CMK (cell line): ENCODE results near the gene SNUPN.
A peak's percentile ranks its signal among the peaks of the same experiment; 100 is the strongest.
"Not testable (repeated sequence)": the region's sequence is repeated elsewhere in the genome, so short reads cannot be mapped to it uniquely, and the experiment has no call there.

Experiments
- DNase-seq: peaks from one replicate; pipeline ENCODE4 v3.0.0-alpha.2; 2010; ENCODE audit warnings: low read depth

The SNUPN gene

DNA sequence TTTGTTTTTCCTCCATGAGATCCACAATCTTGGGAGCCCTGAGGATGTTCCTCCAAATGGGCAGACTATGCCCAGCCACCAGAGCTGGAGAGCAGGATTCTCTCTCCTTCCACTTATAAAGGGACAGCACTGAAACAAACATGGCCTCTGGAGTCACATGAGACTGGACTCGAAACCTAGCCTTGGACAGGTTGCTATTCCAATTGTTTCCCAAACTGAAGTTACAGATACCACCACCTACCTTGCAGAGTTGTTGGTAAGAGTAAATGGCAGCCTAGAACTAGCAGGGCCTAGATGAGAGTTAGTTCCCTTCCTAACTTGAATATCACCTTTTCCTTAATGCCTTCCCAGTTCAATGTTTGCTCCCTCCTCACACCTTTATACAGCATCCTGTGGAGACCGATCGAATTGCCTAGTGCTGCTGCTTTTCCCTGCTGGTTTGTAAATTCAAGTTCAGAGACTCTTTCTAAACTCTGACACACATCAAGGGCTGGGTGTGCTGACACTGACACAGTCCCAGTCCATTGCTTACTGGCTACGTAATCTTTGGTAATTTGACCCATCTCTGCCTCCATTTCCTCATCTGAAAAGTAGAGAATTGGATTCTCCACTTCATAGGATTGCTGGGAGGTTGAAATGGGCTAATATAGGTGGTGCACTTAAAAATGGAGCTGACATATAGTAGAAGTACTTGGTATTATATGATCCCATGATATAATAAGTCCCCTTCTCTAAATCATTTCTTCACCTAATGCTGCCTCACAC lies 11.9 kb upstream of the SNUPN start:
- no peak for DNase-seq

DNA sequence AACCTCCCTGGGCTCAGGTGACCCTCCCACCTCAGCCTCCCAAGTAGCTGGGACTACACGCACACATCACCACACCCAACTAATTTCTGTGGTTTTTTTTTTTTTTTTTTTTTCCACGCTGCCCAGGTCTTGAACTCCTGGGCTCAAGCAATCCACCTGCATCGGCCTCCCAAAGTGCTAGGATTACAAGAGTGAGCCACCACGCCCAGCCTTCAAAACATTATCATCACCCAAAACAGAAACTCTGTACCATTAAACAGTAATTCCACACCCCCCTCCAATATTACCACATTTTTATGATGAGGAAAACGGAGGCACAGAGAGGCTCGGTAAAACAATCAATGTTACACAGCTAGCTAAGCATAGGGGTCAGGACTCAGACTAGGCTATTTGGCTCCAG lies 10.5 kb upstream of the SNUPN start:
- DNase-seq: no peak

DNA sequence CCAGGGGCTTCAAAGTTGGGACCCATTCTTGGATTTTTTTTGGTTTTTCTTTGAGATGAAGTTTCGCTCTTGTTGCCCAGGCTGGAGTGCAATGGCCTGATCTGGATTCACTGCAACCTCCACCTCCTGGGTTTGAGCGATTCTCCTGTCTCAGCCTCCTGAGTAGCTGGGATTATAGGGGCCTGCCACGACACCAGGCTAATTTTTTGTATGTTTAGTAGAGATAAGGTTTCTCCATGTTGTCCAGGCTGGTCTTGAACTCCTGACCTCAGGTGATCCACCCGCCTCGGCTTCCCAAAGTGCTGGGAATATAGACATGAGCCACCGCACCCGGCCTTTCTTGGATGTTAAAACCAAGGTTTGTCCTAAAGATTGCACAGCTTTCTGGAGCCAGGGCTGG lies 8.4 kb upstream of the SNUPN start:
- DNase-seq: not testable (repeated sequence)

DNA sequence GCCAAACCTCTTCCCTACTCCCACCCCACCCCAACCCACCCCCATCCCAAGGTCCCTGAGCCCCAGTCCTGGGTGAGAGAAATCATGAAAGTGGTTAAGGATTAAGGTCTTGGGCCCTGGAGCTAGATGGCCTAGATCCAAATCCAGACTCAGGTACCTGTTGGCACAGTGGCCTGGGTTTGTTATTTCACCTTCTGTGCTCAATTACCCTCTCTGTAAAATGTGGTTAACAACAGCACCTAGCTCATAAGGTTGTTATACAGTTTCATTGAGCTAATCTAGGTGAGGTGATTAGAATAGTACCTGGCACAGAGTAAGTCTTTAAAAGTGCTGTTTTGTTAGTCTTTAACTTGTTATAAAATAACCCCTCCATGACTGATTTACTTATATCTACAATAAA lies 6.4 kb upstream of the SNUPN start:
- no peak for DNase-seq

DNA sequence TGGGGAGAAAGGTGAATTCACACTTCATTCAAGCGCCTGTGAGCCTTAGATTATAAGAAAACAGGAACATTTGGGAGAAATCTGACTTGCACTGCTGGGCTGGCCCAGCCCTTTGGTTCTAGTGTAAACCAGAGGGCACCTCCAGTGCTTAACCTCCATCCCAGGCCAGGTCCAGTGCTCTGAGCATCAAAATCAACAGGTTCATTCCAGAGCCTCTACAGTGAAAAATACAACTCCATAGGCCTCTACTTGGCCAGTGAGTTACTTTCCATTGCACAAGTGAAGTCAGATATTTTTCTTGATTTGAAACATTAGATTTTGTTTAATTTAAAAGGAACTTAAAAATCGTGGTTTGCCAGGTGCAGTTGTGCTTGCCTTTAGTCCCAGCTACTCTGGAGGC lies 3.0 kb downstream of the SNUPN start:
- DNase-seq: no peak

DNA sequence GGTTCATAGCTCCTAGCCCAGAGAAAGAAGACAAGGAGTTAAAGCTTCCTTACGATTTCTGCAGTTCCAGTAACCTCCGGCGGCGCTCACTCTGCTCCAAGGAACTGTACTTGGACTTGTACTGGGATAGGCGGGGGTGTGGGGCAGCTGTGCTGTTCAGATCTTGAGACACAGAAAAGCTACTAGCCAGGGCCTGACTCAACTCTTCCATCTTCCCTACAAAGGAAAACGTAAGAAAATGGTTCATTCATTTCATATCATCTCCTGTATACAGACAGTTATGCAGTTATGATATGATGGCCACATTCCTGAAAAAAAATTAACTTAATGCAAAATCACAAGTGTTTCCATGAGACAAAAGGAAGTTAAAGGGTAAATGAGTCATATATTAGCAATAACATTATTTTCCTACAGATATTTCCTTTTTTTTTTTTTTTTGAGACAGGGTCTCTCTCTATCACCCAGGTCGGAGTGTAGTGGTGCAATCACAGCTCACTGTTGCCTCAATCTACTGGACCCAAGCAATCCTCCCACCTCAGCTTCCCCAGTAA lies 4.6 kb downstream of the SNUPN start:
- DNase-seq: no peak

DNA sequence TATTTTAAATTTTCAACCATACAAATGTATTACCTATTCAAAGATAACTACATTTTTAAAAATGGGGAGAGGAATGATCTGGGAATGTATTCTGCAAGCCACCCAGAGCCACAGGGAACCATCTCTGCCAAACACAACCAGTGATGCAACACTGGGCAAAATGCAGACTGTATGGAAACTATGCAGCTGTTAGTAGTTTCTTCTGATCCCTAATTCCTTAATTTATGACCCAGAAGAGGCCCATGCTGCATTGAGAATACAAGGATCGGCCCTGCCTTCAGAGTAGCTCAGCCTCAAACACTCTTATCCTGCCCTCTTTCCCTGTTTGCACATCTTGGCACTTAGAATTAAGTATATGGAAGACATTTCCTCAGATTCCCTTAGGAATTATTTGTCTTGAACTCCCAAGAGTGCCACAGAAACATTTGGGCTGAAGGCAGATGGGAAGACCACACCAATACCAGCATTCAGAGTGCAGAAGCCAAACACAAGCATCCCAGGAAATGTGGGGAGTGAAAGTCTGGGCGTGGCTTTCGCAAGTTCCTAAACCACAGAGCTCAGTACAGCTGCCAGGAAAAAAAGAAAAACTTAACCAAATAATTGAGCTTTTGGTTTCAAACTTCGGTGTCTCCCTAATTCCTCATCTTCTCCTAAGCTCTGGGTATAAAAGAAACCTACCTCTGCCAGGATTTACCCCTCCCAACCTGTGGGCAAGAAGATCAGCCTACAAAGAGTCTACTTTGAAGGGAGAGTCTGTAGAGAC lies 5.3 kb downstream of the SNUPN start:
- no peak for DNase-seq

DNA sequence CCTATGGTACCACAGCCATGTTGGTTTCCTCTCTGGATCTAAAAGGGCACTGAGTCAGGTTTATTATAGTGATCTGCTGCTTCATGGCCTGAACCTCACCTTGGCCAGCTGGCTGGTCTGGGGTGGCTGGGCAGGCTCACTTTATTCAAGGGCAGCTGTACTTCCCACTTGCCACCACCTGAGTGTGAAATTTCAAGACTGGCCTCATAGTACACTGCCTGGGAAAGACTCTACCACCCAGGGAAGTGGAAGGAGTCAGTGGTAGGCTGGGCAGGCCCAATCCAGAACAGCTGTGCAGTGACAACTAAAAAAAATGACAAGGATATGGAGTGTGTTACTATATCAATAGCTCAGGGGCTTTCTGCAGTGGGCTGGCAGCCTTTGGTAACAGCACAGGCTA lies 8.8 kb downstream of the SNUPN start:
- no peak for DNase-seq

DNA sequence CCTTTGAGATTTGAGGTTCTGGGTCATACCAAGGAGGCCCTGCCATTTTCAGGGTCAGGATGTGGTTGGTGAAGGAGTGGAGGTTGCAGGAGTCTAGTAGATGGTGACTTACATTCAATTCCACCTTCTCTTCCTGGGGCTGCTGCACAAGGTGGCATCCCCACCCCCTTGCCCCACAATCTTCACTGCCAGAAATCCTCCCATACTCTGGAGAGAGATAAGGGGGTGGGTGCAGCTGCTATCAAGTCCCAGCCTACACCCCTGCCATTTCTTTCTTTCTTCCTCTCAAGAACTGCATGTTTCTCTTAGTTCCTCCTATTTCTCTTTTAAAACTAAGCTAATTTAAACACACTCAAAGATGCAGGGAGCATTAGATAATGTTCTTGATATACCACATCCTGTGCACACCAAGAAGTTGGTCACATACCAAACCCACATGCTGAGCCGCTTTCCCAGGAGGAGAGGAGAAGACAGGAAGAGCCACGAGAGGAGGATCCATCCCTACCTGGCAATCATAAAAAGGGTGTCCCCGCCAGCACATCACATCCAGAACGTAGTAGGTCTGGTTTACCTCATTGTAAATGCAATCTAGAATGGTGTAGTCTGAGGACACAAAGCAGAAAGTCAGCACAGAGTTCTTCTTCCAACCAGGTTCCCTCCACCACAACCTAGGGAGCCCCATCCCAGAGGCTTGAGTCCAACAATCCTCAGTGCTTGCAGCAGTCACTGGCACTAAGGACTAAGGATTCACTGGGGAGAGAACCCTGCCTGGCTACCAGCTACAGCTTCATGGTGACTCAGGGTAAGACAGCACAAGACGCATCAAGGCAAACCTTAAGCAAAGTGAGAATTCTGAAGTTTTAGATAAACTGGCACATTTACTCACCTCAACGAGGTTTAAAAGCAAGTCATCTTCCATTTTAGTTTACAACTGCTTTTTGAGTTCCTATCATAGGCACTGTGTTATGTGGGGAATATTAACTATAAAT lies 18.5 kb downstream of the SNUPN start:
- peak; percentile 94 for DNase-seq

DNA sequence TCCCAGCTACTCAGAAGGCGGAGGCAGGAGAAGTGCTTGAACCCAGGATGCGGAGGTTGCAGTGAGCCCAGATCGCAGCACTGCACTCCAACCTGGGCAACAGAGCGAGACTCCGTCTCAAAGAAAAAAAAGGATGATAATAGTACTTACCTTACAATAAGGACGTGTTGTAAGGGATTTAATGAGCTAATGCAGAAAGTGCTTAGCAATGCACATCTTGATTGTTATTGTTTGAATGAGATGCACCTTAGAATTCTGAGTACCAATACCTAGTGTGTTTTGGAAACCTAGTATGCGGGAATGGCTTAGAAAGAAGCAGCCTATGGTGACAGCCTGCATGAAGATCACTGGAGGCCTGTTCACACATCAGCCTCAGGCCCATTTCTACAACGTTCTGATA lies 19.5 kb downstream of the SNUPN start:
- DNase-seq: no peak

DNA sequence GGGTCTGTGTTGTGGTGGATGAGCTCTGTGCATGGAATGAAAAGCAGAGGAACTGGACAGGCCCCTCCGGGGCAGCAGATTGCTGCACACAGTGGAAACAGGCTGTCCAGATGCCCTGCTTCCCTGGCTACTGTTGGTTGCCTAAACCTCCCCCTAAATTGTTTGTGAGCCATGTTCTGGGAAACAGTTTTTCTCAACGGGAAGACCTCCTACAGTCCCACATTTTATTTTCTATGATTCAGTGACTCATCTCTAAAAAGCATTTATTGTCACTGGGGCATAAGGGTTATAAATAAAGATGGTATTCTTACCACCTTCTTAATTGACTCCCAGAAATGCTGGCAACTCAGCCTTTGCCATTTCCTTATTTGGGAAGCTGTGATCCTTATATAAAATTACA lies 26.1 kb downstream of the SNUPN start:
- no peak for DNase-seq

DNA sequence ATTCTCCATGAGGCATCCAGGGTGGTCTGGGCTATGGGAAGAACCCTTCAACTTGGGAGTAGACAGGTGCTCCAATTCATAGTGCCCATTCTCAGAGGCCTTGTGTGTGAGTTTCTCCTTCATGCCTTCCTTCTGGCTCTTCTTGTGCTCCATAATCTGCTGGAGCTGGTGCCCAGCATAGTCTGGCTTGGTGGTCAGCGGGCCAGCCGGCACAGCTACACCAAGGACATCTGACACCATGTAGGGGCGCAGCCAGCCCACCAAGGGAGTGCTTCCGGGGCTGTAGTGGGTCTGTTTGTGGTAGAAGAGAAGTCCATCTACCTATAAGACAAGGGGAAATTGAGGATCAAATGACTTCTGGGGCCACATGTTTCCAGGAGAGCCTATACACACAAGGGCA lies 27.2 kb downstream of the SNUPN start:
- DNase-seq: no peak

DNA sequence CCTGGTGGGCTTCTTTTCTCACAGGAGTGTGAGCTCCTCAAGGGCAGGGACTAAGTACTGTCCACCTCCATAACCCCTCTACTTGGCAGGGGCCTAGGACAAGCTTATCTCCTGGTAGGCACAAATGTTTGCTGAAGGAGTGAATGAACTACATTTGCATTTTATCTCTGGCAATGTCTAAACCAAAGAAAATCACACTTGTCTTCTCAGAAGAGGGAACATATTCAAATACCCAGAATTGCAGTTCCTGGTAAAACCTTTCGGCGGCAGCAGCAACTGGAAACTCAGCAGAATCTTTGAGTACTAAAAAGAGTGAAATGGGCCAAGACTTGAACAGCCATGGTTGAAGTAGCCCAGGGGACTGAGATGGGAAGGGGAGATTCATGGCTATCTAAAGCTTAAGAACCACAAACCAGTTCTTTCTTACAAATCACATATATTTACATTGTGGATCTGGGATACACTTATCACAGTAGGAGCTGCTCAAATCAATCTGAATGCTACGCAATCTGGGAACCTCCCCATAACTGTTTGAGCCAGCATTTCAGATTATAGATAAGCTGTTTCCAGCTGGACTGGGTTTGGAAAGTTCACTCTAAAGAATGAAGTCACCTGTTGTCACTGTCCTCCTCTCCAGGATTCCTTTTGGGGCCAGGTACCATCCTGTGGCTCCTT lies 27.7 kb downstream of the SNUPN start:
- DNase-seq: no peak

DNA sequence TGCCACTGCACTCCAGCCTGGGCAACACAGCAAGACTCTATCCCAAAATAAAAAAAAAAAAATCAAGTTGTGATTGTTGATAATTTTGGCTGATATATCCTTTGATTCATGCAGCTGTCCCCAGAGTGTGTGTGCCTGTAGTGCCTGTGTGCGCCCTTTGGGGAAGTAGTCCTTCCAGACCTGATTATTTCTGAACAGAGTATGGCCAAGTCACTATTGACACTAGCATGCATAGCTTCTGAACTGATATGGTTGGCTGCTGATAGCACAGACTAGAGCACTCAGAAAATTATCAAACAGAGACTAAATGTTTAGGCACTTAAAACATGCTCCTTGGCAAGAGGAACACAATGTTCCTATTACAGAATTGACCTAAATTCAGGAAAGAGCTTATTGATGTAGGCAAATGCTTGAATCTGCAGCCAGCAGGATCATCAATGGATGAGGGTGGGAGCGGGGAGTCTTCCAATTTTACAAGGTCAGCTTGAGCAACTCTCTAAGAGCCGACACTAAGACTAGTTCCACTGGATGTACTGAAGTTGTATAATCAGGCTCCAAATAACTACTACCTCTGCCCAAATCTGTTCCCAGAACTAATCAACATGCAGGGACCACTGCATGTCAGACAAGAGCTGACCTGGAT lies 28.7 kb downstream of the SNUPN start:
- no peak for DNase-seq

DNA sequence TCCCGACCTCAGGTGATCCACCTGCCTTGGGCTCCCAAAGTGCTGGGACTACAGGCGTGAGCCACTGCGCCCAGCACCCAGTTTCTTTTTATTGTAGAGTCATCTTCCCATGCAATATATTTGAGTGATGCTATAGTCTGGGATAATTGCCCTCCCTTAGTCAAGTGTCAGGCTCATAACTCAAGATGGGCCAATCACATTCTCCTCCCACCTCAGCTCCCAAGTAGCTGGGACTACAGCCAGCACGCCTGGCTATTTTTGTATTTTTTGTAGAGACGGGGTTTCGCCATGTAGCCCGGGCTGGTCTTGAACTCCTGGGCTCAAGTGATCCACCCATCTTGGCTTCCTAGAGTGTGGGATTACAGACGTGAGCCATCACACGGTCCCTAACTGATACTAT lies 31.2 kb downstream of the SNUPN start:
- no peak for DNase-seq

DNA sequence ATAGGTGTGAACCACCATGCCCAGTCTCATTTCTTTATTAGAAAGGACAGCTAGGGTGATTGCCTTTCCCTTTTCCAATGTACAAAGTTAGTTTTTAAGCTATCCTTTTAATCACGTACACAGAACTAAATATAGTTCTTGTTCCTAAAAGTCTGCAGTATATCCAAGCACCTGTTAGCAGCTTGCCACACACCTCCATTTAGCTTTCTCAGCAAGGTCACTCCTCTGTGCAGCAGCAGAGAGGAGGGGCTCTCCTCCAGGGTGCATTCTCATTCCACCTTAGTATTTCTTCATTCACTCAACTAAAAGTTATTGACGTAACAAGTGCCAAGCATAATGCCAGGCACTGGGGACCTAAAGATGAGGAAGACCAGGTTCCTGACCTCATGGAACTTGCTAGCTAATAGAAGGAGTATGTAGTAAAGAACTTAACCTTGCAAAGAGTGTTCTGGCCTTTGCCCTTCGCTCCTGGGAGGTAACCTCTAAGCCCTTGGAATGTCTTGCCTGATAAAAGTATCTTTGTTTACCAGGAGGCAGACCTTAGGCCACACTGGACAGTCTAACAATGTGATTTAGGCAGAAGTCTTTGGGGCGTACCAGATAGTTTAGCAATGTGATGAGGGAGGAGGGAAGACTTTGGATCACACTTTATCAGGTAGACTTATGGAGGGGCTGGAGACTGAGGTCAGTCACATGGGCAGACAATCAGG lies 33.7 kb downstream of the SNUPN start:
- no peak for DNase-seq

DNA sequence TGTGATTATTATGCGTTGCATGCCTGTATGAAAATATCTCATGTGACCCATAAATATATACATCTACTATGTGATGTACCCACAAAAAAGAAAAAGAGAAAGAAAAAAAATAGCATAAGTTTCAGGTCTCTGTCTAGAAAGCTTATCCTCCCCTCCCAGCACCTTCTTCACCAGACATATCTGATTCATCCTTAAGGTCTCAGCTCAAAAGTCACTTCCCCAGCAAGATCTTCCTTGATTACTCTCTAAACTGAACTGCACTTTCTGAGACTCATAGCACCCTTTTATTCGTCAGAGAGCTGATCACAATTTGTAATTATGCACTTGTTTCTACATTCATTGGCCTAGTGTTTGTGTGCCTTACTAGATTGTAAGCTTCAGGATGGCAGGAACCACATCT lies 35.3 kb downstream of the SNUPN start:
- DNase-seq: no peak

DNA sequence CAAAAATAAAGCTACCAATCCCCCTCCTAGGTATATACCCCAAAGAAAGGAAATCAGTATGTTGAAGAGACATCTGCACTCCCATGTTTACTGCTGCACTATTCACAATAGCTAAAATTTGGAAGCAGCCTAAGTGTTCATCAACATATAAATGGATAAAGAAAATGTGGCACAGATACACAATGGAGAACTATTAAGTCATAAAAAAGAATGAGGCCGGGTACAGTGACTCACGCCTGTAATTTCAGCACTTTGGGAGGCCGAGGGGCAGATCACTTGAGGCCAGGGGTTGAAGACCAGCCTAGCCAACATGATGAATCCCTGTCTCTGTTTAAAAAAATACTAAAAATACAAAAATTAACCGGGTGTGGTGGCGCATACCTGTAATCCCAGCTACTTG lies 36.5 kb downstream of the SNUPN start:
- DNase-seq: no peak

DNA sequence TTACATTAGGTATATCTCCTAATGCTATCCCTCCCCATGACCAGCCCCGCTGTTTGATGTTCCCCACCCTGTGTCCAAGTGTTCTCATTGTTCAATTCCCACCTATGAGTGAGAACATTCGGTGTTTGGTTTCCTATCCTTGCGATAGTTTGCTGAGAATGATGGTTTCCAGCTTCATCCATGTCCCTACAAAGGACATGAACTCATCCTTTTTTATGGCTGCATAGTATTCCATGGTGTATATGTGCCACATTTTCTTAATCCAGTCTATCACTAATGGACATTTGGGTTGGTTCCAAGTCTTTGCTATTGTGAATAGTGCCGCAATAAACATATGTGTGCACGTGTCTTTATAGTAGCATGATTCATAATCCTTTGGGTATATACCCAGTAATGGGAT lies 39.1 kb downstream of the SNUPN start:
- DNase-seq: not testable (repeated sequence)

DNA sequence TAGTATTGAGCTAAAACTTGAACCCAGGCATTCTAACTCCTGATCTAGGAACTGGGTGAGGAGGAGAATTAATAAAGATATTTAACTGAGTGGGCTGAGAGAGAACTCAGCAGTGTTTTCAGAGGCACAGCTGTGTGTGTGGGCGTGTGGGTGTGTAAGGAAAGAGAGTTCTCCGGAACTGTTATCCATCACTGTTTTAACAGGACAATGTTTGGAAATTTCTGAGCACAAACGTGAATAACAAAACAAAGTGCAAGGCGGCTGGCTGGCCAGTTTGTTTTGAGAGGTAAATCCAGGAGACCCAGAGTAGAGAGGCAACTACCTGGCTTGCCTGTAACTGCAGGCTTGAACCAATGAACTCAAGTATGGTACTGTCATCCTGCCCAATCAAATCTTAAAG lies 41.4 kb downstream of the SNUPN start:
- DNase-seq: no peak

DNA sequence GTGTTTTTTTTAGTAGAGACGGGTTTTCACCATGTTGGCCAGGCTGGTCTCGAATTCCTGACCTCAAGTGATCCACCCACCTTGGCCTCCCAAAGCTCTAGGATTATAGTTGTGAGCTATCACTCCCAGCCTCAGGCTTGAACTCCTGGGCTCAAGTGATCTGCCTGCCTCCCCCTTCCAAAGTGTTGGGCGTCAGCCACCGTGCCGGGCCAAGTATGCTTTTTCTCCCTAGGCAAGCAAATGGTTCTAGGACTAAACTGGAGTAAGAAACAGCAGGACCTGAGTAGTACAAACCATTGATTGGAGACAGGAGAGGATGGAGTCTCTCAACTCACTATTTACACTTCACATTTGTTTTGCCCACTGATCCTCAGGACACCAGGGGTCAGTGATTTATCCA lies 41.8 kb downstream of the SNUPN start:
- DNase-seq: no peak
